ENCODE data around the gene MFRP.
A peak's percentile ranks its signal among the peaks of the same experiment; 100 is the strongest.

Gene MFRP

DNA sequence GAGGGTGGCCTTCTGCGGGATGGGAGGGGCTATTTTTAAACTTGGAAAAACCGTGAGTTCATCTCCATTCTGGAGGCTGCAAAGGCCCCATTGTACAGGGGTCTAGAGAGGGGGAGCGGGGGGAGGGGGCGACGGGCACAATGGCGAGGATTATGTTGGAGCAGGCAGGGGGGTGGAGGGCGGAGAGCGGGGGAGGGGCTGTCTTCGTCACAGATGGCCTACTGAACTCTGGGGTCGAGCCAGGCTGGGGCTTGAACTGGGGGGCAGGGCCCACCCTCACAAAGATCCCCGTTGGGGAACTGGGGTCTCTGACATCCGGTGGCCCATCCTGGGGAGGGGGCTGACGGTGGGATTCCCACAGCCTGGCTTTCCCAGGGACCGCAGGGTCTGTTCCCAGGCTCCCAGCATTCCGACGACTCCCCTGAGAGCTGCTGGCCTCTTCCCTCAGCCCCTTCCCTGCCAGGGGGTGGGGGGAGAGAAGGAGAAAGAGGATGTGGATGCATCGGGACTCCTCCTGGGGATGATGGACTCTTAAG lies 26.2 kb downstream of the MFRP start:
- no peak for TF ChIP-seq MYC (IDR thresholded peaks at IDR 0.05; ENCODE audit: low read depth, low read length)
- TF ChIP-seq, protein P1, sequence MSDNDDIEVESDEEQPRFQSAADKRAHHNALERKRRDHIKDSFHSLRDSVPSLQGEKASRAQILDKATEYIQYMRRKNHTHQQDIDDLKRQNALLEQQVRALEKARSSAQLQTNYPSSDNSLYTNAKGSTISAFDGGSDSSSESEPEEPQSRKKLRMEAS (IDR thresholded peaks at IDR 0.05; ENCODE audit: low read depth, low read length) = no peak
- H3K4me3 ChIP-seq (ENCODE audit: low read depth, low read length) = no peak overlapping the region
- peak; percentile 14 for DNase-seq (ENCODE audit: low read depth)

DNA sequence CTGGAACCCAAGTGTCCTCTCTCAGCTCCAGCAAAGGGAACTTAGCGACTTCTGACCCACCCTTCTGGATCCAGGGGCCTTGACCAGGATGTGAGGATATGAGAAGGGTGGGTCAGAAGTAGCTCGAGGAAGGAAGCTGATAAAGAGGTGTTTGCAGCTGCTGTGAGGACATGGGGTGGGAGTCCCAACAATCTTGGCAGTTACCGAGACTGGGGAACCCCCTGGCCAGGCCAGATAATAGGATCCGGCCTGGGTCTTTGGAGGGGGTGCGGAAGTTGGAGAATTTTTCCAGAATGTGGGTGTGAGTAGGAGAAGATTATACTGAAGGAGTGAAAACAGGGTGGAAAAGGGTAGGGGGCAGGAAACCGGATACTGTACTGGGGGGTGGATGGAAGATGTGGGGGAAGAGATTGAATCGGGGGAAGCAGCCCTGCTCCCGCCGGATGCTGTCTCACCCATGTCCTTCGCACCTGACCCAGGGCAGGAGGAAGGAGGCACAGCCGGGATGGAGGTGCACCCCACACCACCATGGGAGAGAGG lies 26.7 kb downstream of the MFRP start:
- no peak overlapping the region for H3K4me3 ChIP-seq (ENCODE audit: low read depth, low read length)
- DNase-seq (ENCODE audit: low read depth) = peak; percentile 8
- TF ChIP-seq POLR2A (IDR thresholded peaks at IDR 0.05; ENCODE audit: extremely low read depth, insufficient read length) (no peak), MYC (IDR thresholded peaks at IDR 0.05; ENCODE audit: low read depth, low read length) (no peak)
- TF ChIP-seq, protein P2, sequence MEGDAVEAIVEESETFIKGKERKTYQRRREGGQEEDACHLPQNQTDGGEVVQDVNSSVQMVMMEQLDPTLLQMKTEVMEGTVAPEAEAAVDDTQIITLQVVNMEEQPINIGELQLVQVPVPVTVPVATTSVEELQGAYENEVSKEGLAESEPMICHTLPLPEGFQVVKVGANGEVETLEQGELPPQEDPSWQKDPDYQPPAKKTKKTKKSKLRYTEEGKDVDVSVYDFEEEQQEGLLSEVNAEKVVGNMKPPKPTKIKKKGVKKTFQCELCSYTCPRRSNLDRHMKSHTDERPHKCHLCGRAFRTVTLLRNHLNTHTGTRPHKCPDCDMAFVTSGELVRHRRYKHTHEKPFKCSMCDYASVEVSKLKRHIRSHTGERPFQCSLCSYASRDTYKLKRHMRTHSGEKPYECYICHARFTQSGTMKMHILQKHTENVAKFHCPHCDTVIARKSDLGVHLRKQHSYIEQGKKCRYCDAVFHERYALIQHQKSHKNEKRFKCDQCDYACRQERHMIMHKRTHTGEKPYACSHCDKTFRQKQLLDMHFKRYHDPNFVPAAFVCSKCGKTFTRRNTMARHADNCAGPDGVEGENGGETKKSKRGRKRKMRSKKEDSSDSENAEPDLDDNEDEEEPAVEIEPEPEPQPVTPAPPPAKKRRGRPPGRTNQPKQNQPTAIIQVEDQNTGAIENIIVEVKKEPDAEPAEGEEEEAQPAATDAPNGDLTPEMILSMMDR (IDR thresholded peaks at IDR 0.05; ENCODE audit: low read depth, low read length) = no peak

DNA sequence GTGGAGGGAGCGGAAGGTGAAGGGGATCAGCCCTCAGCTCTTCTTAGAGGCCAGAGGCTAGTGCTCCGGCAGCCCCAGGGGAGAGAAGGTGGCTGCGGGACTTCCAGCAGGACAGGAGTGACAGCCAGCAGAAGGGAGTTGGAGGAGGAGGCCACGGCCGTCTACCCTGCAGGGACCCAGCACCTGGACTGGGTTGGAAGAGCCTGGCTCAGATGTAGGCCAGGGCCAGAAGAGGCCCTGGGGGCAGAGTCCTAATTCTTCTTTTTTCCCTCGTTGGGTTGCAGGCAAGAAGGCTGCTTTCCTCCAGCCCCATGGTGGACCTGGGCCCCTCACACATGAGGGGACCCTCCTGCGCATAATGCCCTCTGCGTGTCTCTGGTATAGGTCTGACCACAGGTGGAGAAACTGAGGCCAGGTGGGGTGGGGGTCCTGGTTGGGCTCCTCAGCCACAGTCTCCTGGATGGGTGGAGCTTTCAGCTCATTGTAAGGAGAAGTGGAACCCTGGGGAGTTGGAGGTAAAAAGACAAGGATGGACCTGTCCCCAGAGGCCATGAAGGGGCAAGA lies 27.3 kb downstream of the MFRP start:
- H3K4me3 ChIP-seq (ENCODE audit: low read depth, low read length) = no peak overlapping the region
- no peak for TF ChIP-seq MYC (IDR thresholded peaks at IDR 0.05; ENCODE audit: low read depth, low read length)
- TF ChIP-seq, protein P2 (IDR thresholded peaks at IDR 0.05; ENCODE audit: low read depth, low read length) = no peak
- no peak for TF ChIP-seq POLR2A (IDR thresholded peaks at IDR 0.05; ENCODE audit: extremely low read depth, insufficient read length)
- TF ChIP-seq, protein P1 (IDR thresholded peaks at IDR 0.05; ENCODE audit: low read depth, low read length) = no peak
- no peak for DNase-seq (ENCODE audit: low read depth)

DNA sequence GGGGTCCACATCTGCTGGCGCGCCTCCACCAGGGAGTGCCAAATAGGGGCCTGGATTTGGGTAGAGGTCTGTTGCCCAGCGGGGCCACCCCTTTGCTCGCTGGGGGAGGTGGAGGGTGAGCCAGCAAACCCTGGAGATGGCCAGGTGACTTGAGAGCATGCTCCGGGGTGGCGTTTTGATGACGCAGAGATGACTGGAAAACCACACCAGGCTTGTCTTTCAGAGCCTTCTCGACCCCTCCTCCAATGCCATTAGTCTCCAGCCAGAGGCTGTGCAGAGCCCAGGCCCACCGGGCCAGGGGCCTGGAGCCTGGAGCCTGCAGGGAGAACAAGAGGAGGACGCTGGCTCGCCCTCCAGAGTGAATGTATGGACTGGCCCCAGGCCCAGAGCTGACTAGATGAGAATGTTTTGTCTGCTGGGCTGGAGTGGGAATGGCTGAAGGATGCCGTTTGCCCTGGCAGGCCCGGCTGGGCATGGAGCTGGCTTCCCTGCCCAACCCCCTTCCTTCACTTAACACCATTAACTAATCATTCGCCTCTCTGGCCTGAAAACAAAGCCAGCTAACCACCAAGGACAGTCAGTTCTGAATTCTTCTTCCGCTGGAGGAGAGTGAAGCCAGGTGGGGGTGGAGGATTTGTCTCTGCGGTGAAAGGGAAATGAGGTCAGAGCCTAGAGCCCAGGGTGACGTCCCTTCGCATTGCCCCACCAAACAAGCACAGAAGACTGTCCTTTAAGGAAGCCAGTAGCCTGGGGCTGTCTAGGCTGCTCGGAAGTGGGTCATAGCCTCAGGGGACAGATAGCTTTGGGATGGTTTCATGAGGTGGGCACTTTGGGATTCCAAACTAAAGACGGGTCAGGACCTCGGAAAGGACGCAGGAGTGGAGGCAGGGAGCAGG lies 28.0 kb downstream of the MFRP start:
- peak; percentile 95 for DNase-seq (ENCODE audit: low read depth)
- H3K4me3 ChIP-seq (ENCODE audit: low read depth, low read length) = no peak overlapping the region
- TF ChIP-seq, protein P2 (IDR thresholded peaks at IDR 0.05; ENCODE audit: low read depth, low read length) = no peak
- TF ChIP-seq POLR2A (IDR thresholded peaks at IDR 0.05; ENCODE audit: extremely low read depth, insufficient read length) (peak; percentile 88), MYC (IDR thresholded peaks at IDR 0.05; ENCODE audit: low read depth, low read length) (peak; percentile 74)
- TF ChIP-seq, protein P1 (IDR thresholded peaks at IDR 0.05; ENCODE audit: low read depth, low read length) = peak; percentile 16; the same call in 1 of the 2 replicates

DNA sequence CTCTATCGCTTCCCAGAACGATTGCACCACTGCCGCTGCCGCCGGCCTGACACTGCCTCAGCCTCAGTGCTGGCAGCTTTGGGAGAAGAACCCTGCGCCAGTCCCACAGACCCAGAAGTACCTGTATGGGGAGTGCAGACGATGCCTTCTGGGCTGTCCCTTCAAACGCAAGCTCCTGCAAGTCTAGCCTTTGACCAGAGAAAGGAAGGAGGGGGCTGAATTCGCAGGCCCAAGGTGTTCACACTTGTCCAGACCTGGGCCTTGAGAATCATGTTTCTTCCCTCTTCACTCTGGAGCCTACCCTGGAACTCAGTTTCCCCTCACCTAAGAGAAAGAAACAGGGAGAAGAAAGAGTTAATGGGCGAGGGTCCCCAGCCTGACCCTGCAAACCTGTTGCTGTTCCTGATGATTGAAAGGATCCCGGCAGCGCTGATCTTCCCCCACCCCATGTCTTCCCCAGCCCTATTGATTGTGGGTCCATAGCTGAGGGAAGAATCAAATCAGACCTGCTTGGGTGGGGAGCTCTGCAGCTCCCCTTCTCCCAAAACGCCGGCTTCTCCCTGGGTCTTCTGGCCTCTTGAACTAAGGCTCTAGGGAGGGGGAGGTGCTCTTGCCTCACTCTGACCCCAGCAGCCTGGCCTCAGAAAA lies 28.8 kb downstream of the MFRP start:
- H3K4me3 ChIP-seq (ENCODE audit: low read depth, low read length) = peak overlapping the region; percentile 46
- DNase-seq (ENCODE audit: low read depth) = no peak
- TF ChIP-seq, protein P1 (IDR thresholded peaks at IDR 0.05; ENCODE audit: low read depth, low read length) = no peak
- TF ChIP-seq POLR2A (IDR thresholded peaks at IDR 0.05; ENCODE audit: extremely low read depth, insufficient read length) (no peak), MYC (IDR thresholded peaks at IDR 0.05; ENCODE audit: low read depth, low read length) (no peak)
- TF ChIP-seq, protein P2 (IDR thresholded peaks at IDR 0.05; ENCODE audit: low read depth, low read length) = no peak

Data from NB4 (cell line).